Gastrocnemius medialis (tissue), 4 donors: ENCODE results near the gene TMEM116.

ENCODE experiments used
- POLR2A ChIP-seq, 2 donors: fragments of 450-650 bp; IDR thresholded peaks; one replicate each; pipeline ENCODE4 v1.6.1; 2017; ENCODE audit warnings: antibody characterized with exemption in 2 of 2, mild to moderate bottlenecking in 2 of 2, moderate library complexity in 2 of 2
- TF ChIP-seq, protein P1 (sequence below), 5 experiments: fragments of 450-650 bp in 3 of 5; fragments of 200-600 bp in 2 of 5; sonication (generic) in 2 of 5; IDR thresholded peaks in 4 of 5; conservative IDR thresholded peaks in 1 of 5; 1 replicate in 4 of 5; 2 replicates in 1 of 5; pipeline ENCODE4 v1.5.1; 2016 to 2019; ENCODE audit warnings: antibody characterized with exemption in 5 of 5, mild to moderate bottlenecking in 3 of 5, moderate library complexity in 3 of 5

DNA sequence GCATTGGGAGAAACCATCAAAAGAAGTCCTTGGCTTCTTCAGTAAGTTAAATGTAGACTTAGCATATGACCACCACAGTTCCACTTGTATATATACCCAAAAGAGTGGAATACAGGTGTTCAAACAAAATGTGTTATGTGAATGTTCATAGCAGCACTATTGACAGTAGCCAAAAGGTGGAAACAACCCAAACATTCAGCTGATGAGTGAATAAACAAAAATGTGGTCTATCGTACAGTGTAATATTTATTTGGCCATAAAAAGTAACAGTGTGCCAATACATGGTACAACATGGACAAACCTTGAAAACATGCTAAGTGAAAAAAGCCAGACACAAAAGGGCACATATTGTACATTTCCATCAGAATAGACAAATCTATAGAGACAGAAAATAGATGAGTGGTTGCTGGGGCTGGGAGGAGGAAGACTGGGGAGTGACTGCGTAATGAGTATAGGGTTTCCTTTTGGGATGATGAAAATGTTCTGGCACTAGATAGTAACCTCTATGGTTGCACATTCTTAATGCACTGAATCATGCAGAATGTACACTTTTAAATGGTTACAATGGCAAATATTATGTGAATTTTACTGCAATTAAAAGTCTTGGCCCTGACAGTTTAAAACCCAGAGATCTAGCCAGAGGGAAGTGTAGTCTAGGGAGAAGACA is 5.7 kb upstream of the TMEM116 start:
- TF ChIP-seq, protein P1, sequence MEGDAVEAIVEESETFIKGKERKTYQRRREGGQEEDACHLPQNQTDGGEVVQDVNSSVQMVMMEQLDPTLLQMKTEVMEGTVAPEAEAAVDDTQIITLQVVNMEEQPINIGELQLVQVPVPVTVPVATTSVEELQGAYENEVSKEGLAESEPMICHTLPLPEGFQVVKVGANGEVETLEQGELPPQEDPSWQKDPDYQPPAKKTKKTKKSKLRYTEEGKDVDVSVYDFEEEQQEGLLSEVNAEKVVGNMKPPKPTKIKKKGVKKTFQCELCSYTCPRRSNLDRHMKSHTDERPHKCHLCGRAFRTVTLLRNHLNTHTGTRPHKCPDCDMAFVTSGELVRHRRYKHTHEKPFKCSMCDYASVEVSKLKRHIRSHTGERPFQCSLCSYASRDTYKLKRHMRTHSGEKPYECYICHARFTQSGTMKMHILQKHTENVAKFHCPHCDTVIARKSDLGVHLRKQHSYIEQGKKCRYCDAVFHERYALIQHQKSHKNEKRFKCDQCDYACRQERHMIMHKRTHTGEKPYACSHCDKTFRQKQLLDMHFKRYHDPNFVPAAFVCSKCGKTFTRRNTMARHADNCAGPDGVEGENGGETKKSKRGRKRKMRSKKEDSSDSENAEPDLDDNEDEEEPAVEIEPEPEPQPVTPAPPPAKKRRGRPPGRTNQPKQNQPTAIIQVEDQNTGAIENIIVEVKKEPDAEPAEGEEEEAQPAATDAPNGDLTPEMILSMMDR (IDR thresholded peaks at IDR 0.05 in 4 of 5, conservative IDR thresholded peaks at IDR 0.05 in 1 of 5), result no peak
- TF ChIP-seq POLR2A (IDR thresholded peaks at IDR 0.05), result no peak
